T-helper 1 cell treated with Interleukin-12 subunit alpha and Interleukin-12 subunit beta and Interleukin-4 antibody, amounts not matched to agents 30 ng/mL and 1 ng/mL, for 36 hours (primary cell): ENCODE results near the gene CCNF. TPM values are rescaled to one million over a fixed set of nuclear protein-coding genes. Genes with fewer than 3 reads are reported as not detected.

Source experiments
- intact Hi-C: fragments of 100-400 bp; cut with micrococcal nuclease; formaldehyde crosslinking; loops from one replicate; pipeline ENCODE4 v1.15.1; 2024
- total RNA-seq: library from RNA; stranded (reverse); gene quantifications from 2 replicates; pipeline ENCODE4 v1.2.3, GENCODE V29; 2022

Gene CCNF
- total RNA-seq, 1 donor from 2014 or later: 58.8 TPM

GRCh38 chr16:2499454-2499853 is 70.2 kb downstream of the CCNF start:
- intact Hi-C loops: no loop called here

GRCh38 chr16:2499890-2500429 is 70.7 kb downstream of the CCNF start:
- intact Hi-C loops: loop anchor here (5.0 kb wide), 1 partner anchor 248 kb away; the partner anchor contains the start of gene ECI1

DNA sequence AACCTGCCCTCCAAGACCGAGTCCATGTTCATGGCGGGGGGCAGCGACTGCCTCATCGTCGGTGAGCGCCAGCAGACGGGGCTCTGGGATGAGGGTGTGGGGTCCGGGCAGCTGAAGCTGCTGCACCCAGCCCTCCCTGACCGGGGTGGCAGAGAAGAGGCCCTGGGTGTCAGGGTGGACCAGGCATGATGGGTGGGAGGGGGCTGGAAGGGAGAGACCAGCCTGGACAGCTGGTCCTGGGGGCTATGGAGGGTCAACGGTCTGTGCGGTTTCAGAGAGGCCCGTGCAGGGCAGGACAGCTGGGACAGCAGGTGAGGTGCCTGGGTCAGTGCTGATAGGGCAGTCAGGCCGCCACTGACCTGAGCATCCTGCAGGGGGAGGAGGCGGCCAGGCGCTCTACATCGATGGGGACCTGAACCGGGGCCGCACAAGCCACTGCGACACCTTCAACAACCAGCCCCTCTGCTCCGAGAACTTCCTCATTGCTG is 71.2 kb downstream of the CCNF start:
- intact Hi-C loops: loop anchor here (5.0 kb wide), 1 partner anchor 248 kb away; the partner anchor contains the start of gene ECI1

DNA sequence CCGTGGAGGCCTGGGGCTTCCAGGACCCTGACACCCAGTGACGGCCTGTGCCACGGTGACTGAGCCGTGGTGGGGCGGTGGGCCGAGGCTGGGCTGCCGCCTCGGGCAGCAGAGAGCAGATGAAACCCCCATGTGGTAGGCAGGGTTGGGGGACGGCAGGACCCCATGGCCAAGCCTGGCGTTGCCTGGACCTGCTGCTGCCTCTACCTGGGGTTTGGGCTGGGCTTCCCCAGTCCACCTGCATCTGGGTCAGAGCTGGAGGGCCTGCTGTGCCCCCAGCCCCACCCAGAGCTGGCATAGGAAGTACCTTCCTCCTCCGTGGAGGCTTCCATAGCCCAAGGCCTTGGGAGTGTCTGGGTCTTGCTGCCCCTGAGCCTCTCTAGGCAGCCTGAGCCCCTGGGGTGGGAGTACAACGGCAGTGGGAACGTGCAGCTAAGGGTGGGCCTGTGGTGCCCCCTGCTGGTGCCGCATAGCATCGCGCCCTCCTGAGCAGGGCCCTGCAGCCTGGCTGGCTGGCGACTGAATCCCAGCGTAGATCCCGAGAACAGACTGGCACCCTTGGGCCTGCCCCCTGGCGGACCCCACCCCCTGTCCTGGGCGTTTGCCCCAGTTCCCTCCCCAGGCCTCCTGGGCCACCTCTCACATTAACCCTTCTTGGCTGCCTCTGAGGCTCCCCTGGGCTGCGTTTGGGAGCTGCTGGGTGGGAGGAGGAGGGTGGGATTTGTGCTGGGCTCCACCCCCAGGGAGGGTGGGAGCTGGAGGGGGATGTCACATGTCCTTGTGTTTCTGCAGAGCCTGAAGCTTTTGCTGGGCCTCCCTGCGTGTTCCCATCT is 71.9 kb downstream of the CCNF start:
- intact Hi-C loops: loop anchor here (1.0 to 5.0 kb wide), 5 partner anchors 14 to 306 kb away; partner anchors contain the start of genes ABCA3 and ECI1

DNA sequence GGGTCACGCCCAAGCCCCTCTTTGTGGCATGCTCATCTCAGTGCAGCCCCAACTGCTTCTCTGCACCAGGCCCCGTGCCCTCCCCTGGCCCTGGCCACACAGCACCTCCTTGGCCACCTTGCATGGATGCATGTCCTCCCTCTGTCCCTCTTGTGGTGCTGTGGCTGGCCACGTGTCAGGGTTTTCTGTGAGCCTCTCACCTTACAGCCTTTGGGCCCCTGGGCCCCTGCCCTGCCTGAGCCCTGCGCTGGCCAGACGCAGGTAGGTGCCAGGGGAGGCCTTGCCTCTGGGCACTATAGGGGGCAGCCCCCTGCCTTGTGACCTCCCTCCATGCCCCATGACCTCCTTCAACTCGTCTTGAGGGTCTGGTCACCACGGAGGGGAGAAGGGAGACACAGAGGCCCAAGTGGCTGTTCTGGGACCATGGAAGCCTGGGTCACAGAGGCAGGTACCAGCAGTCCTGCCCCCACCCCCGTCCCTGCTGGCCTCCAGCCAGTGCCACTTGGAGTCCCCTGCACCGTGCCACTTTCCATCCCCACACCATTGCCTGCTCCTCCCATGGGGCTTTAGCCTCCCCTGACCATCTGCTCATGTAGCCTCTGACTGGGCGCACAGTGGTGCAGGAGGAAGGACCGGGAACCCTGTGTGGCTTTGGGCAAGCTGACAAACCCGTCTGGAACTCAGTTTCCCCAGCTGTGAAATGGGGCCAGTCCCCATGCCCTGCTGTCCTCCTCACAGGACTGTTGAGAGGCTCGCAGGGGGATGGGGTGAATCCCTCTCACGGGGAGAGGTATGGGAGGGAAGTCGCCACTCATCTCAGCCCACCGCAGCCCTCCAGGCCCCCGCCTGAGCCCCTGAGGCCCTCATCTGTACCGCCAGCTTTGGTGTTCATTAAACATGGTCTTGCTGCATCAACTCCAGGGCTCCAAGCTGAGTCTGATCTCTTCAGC is 73.0 kb downstream of the CCNF start:
- intact Hi-C loops: loop anchor here (1.0 to 5.0 kb wide), 5 partner anchors 15 to 307 kb away; partner anchors contain the start of genes ABCA3 and ECI1

- intact Hi-C loops: no loop called here
These were observed 76.4 kb downstream of the CCNF start for GRCh38 chr16:2505695-2506094.

GRCh38 chr16:2507052-2507659 is 77.9 kb downstream of the CCNF start:
- intact Hi-C loops: no loop called here

DNA sequence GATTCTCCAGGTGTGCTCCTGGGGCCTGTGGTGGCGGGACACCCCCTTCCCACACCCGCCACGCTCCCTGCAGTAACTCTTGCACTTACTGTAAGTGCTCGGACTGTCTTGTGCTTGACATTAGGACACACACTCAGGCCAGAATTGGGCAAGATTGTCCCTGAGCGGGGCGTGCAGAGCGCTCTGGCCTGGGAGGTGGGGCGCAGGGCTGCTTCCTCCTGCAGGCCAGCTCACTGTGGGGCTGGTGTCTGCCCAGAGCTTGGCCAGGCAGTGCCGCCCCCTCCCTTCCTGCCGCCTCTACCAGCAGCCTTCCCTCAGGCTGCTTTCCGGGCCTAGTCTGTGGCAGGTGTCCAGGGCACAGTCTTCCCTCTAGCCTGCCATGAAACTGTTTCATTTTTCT is 78.4 kb downstream of the CCNF start:
- intact Hi-C loops: no loop called here

Other genes starting within 250 kb of the CCNF start
- 0.05 TPM in 2 replicates for gene CASKIN1, start 232.8 kb upstream of the CCNF start, total RNA-seq
- 36.8 and 38.3 TPM in 2 replicates for gene MLST8, start 224.0 kb upstream of the CCNF start, total RNA-seq
- gene BRICD5, start 218.6 kb upstream of the CCNF start, total RNA-seq: 7.6 and 12.5 TPM in 2 replicates
- gene PGP, start 214.6 kb upstream of the CCNF start, total RNA-seq: 22.3 and 24.0 TPM in 2 replicates
- gene E4F1, start 205.9 kb upstream of the CCNF start, total RNA-seq: 30.5 and 33.8 TPM in 2 replicates
- gene DNASE1L2, start 193.0 kb upstream of the CCNF start, total RNA-seq: 3.1 and 3.2 TPM in 2 replicates
- gene ECI1, start 177.9 kb upstream of the CCNF start, total RNA-seq: 30.1 and 33.4 TPM in 2 replicates
- 260 and 261 TPM in 2 replicates for gene RNPS1, start 161.3 kb upstream of the CCNF start, total RNA-seq
- 7.3 and 7.9 TPM in 2 replicates for gene ABCA3, start 88.7 kb upstream of the CCNF start, total RNA-seq
- gene TEDC2, start 30.7 kb downstream of the CCNF start, total RNA-seq: 19.0 and 19.6 TPM in 2 replicates
- gene NTN3, start 41.9 kb downstream of the CCNF start, total RNA-seq: not detected in 2 replicates
- gene TBC1D24, start 45.7 kb downstream of the CCNF start, total RNA-seq: 10.1 and 11.3 TPM in 2 replicates
- 113 and 117 TPM in 2 replicates for gene ATP6V0C, start 84.5 kb downstream of the CCNF start, total RNA-seq
- 54.0 and 63.5 TPM in 2 replicates for gene AMDHD2, start 90.9 kb downstream of the CCNF start, total RNA-seq
- 0.44 and 0.66 TPM in 2 replicates for gene CEMP1, start 102.0 kb downstream of the CCNF start, total RNA-seq
- 52.6 and 54.6 TPM in 2 replicates for gene PDPK1, start 108.6 kb downstream of the CCNF start, total RNA-seq